LNCaP clone FGC (cell line): ENCODE measurements around the gene LRAT.

Experiments used
- DNase-seq: peaks from one replicate; pipeline ENCODE4 v3.0.0-alpha.2; 2011; ENCODE audit warnings: low read depth
- H3K4me3 ChIP-seq: 2 replicates; pipeline ENCODE4 v1.5.1; 2011; ENCODE audit warnings: mild to moderate bottlenecking, low read depth, low read length, control low read depth
- TF ChIP-seq, protein P1 (sequence below): IDR thresholded peaks from 2 replicates; pipeline ENCODE4 v1.5.1; 2012; ENCODE audit warnings: mild to moderate bottlenecking; ENCODE audit not compliant: control insufficient read depth, insufficient read depth; ENCODE audit errors: extremely low read depth

LRAT gene

DNA sequence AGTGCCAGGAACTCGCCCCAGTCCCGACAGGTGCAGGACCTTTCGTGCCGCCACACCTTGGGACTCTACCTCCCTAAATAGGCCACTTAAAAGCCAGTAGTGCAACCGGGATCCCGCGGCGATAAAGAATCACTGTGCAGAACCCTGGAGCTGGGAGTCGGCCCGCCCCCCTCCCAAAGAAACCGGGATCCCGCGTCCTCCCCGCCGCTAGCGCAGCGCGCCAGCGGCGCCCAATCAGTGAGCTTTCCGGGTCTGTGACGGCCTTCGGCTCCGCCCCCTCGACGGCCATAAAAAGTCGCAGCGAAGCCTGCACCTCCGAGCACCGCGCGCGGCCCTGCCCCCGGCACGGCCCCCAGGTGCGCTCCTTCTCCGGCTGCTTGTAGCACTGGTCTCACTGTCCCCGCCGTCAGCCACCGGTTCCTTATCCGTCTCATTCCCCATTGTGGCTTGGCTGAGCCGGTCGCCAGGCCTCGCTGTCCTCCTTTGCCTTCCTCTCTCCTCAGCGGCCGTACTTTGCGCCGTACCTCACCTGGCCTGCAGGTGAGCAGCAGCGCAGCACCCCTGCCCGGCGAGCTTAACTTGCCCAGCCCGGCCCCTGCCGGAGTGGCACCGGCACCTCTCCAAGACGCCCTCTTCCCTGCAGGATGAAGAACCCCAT lies at the start of gene LRAT:
Gene LRAT, plus strand, starts transcription at position 318 of the 658 bp plus-strand sequence. Its CDS starts 327 bp downstream, at position 645.
- no peak for DNase-seq
- TF ChIP-seq, protein P1, sequence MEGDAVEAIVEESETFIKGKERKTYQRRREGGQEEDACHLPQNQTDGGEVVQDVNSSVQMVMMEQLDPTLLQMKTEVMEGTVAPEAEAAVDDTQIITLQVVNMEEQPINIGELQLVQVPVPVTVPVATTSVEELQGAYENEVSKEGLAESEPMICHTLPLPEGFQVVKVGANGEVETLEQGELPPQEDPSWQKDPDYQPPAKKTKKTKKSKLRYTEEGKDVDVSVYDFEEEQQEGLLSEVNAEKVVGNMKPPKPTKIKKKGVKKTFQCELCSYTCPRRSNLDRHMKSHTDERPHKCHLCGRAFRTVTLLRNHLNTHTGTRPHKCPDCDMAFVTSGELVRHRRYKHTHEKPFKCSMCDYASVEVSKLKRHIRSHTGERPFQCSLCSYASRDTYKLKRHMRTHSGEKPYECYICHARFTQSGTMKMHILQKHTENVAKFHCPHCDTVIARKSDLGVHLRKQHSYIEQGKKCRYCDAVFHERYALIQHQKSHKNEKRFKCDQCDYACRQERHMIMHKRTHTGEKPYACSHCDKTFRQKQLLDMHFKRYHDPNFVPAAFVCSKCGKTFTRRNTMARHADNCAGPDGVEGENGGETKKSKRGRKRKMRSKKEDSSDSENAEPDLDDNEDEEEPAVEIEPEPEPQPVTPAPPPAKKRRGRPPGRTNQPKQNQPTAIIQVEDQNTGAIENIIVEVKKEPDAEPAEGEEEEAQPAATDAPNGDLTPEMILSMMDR = no peak
- no peak within 1 kb of the TSS for H3K4me3 ChIP-seq

DNA sequence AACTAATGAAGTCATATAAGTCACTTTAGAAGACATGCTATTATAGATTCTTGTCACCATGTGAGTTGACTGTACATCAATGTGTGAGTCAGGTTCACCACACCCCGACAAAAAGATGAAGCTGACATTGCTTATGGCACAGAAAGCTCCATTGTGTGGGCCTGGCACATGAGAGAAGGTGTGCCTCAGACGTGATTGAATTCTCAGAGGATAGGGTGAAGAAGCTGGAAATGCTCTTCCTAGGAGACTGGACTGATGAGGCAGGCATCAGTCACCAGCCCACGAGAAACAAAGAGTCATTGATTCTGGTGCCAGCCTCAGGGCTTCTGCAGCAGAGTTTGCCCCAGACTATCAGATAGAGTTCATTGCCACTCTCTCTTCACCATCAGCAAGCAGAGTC lies 35.9 kb upstream of the LRAT start:
- no peak overlapping the region for H3K4me3 ChIP-seq
- no peak for DNase-seq
- TF ChIP-seq, protein P1 = no peak

DNA sequence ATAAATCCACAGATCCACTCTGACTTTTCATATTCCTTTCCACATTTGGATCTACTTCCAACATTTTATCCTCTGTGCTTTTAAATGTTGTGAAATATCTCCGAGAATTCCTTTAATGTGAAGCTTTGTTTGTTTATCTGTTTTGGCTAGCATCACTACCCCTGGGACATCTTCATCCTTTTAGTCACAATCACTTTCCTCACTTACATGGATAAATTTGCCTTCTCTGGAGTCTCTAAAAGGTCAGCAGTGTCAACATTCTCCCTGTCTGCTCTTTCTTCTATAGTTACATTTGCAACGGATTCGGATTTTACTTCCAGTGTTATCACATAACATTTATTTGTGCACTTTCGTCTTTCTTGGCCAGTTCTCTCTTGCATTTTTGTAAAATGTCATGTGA lies 34.2 kb upstream of the LRAT start:
- H3K4me3 ChIP-seq = no peak overlapping the region
- TF ChIP-seq, protein P1 = no peak
- no peak for DNase-seq

DNA sequence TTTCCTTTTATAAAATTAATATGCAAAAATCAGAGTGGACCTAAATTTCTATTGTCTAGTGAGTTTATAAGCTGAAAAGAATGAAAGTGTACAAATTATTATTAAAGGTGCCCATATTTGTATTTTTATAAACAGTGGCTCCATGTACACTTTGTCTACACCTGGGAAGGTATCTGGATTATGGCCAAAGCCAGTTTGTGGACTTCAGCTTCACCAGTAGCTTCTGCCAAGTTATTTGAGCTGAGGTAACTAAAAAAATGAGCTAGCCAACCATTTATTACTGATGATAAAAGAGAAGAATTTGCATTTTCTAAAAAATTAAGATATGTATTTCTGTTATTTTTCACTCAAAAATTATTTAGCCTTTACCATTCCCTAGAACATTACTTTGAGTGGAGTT lies 32.3 kb upstream of the LRAT start:
- H3K4me3 ChIP-seq = no peak overlapping the region
- DNase-seq = no peak
- TF ChIP-seq, protein P1 = no peak

DNA sequence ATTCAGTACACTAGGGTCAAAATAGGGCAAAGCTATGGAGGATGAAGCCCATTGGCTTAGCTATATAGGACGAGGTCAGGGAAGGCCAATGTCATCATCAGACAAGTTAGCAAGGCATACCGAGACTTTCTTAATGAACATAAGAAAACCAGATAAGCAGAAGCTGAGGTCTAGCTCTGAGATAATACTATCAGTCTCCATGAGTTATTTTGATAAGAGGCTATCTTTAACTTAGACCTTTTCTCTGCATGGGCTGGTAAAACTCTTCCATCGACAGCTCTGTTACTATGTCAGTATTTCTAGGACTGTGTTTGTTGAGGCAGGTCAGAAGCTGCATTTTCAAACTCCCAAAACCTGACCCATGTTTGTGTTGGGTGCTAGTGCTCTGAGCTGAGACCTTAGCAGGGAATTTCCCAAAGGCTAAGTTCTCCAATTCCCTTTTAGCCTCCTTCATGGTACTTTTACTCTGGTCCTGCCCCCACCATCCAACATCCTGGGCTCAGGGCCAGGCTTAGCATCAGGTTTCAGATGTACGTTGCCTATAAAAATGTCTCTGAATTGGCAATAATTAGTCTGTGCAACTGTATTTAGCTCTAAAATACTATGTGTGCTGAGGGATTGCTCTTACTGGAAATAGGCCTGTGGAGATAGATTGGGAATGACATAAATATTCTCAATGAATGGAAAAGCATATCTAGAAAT lies 29.3 kb upstream of the LRAT start:
- DNase-seq = no peak
- TF ChIP-seq, protein P1 = no peak
- no peak overlapping the region for H3K4me3 ChIP-seq

- no peak for DNase-seq
- no peak overlapping the region for H3K4me3 ChIP-seq
- TF ChIP-seq, protein P1 = no peak
These were observed 24.7 kb upstream of the LRAT start for GRCh38 chr4:154719087-154719486.
